IPS-15b (cell line): ENCODE results near the gene SHROOM4.

ENCODE experiments used
- H3K27me3 ChIP-seq: one replicate; pipeline ENCODE4 v1.6.1; 2013; ENCODE audit warnings: low read length; ENCODE audit not compliant: control insufficient read depth, insufficient read depth
- H3K36me3 ChIP-seq: one replicate; pipeline ENCODE4 v1.6.1; 2013; ENCODE audit warnings: low read length; ENCODE audit not compliant: control insufficient read depth, insufficient read depth
- H3K4me1 ChIP-seq: one replicate; pipeline ENCODE4 v1.6.1; 2013; ENCODE audit warnings: mild to moderate bottlenecking, low read length; ENCODE audit not compliant: control insufficient read depth, insufficient read depth
- H3K4me3 ChIP-seq: one replicate; pipeline ENCODE4 v1.5.1; 2013; ENCODE audit warnings: low read depth, low read length
- H3K9ac ChIP-seq: one replicate; pipeline ENCODE4 v1.6.1; 2013; ENCODE audit warnings: low read depth, mild to moderate bottlenecking, low read length
- H3K9me3 ChIP-seq: one replicate; pipeline ENCODE4 v1.6.1; 2013; ENCODE audit warnings: mild to moderate bottlenecking, low read length; ENCODE audit not compliant: control insufficient read depth, insufficient read depth

The SHROOM4 gene, protein sequence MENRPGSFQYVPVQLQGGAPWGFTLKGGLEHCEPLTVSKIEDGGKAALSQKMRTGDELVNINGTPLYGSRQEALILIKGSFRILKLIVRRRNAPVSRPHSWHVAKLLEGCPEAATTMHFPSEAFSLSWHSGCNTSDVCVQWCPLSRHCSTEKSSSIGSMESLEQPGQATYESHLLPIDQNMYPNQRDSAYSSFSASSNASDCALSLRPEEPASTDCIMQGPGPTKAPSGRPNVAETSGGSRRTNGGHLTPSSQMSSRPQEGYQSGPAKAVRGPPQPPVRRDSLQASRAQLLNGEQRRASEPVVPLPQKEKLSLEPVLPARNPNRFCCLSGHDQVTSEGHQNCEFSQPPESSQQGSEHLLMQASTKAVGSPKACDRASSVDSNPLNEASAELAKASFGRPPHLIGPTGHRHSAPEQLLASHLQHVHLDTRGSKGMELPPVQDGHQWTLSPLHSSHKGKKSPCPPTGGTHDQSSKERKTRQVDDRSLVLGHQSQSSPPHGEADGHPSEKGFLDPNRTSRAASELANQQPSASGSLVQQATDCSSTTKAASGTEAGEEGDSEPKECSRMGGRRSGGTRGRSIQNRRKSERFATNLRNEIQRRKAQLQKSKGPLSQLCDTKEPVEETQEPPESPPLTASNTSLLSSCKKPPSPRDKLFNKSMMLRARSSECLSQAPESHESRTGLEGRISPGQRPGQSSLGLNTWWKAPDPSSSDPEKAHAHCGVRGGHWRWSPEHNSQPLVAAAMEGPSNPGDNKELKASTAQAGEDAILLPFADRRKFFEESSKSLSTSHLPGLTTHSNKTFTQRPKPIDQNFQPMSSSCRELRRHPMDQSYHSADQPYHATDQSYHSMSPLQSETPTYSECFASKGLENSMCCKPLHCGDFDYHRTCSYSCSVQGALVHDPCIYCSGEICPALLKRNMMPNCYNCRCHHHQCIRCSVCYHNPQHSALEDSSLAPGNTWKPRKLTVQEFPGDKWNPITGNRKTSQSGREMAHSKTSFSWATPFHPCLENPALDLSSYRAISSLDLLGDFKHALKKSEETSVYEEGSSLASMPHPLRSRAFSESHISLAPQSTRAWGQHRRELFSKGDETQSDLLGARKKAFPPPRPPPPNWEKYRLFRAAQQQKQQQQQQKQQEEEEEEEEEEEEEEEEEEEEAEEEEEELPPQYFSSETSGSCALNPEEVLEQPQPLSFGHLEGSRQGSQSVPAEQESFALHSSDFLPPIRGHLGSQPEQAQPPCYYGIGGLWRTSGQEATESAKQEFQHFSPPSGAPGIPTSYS (N-terminal part only)

GRCh38 chrX:50813843-50814661 lies at the start of gene SHROOM4:
SHROOM4 (minus strand) TSS chrX:50814194; CDS start chrX:50814018, 176 bp downstream.
- peaks cover 2% of the 10 kb centered on the region for H3K4me1 ChIP-seq
- H3K4me3 ChIP-seq = peak within 1 kb of the TSS; percentile 62
- H3K9me3 ChIP-seq = no peaks in the 10 kb centered on the region
- no peaks in the 10 kb centered on the region for H3K36me3 ChIP-seq
- H3K27me3 ChIP-seq = no peaks in the 10 kb centered on the region
- peak within 1 kb of the TSS; percentile 24 for H3K9ac ChIP-seq

- Histone ChIP-seq H3K9me3 (peaks cover 3% of the 10 kb centered on the region), H3K27me3 (no peaks in the 10 kb centered on the region), H3K36me3 (no peaks in the 10 kb centered on the region), H3K4me1 (no peaks in the 10 kb centered on the region), H3K4me3 (no peak overlapping the region), H3K9ac (no peak overlapping the region)
Observed at GRCh38 chrX:50863471-50863870, 49.5 kb upstream of the SHROOM4 start.

GRCh38 chrX:50860518-50860917 lies 46.5 kb upstream of the SHROOM4 start:
- no peaks in the 10 kb centered on the region for H3K4me1 ChIP-seq
- no peak overlapping the region for H3K4me3 ChIP-seq
- H3K9ac ChIP-seq = no peak overlapping the region
- peaks cover 3% of the 10 kb centered on the region for H3K9me3 ChIP-seq
- H3K36me3 ChIP-seq = no peaks in the 10 kb centered on the region
- H3K27me3 ChIP-seq = no peaks in the 10 kb centered on the region

GRCh38 chrX:50858548-50858947 lies 44.6 kb upstream of the SHROOM4 start:
- Histone ChIP-seq H3K4me1 (no peaks in the 10 kb centered on the region), H3K9me3 (no peaks in the 10 kb centered on the region), H3K4me3 (no peak overlapping the region), H3K9ac (no peak overlapping the region), H3K36me3 (no peaks in the 10 kb centered on the region), H3K27me3 (no peaks in the 10 kb centered on the region)

- H3K27me3 ChIP-seq = no peaks in the 10 kb centered on the region
Observed at GRCh38 chrX:50853399-50853798, 39.4 kb upstream of the SHROOM4 start.

DNA sequence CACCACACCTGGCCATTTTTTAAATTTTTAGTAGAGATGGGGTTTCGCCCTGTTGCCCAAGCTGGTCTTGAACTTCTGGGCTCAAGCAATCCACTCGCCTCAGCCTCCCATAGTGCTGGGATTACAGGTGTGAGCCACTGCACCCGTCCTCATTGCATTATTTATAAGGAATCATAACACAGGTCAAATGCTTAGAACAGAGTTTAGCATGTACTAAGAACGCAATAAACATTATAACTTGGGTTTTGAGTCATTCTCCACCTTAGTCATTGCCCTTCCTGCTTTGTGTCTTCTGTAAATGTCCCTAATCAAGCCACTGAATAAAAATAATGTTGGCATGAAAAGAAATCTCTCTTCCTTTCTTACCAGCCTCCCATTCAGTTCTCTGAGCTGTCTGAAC lies 38.5 kb upstream of the SHROOM4 start:
- no peaks in the 10 kb centered on the region for H3K36me3 ChIP-seq
- H3K9me3 ChIP-seq = no peaks in the 10 kb centered on the region
- H3K27me3 ChIP-seq = no peaks in the 10 kb centered on the region
- H3K9ac ChIP-seq = no peak overlapping the region
- no peaks in the 10 kb centered on the region for H3K4me1 ChIP-seq
- no peak overlapping the region for H3K4me3 ChIP-seq

More at GRCh38 chrX:50853399-50853798, 39.4 kb upstream of the SHROOM4 start:
- Histone ChIP-seq H3K9ac (no peak overlapping the region), H3K9me3 (no peaks in the 10 kb centered on the region), H3K4me3 (no peak overlapping the region), H3K36me3 (no peaks in the 10 kb centered on the region), H3K4me1 (no peaks in the 10 kb centered on the region)

DNA sequence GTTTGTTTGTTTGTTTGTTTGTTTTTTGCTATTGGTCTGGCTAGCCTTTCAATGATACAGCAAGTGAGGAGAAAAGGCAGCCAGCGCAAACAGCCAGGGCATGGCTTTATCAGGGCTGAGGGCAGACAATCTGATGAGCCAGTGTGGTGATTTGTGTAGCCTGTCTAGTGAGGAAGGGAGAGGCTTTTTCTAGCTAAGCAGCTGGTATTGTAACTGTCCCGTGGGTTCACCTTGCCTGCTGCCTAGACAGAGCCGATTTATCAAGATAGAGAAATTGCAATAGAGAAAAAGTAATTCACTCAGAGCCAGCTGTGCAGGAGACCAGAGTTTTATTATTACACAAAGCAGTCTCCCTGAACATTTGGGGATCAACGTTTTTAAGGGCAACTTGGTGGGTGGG lies 28.2 kb upstream of the SHROOM4 start:
- Histone ChIP-seq H3K4me3 (no peak overlapping the region), H3K36me3 (no peaks in the 10 kb centered on the region), H3K27me3 (no peaks in the 10 kb centered on the region), H3K4me1 (no peaks in the 10 kb centered on the region), H3K9me3 (no peaks in the 10 kb centered on the region), H3K9ac (no peak overlapping the region)

GRCh38 chrX:50839730-50840129 lies 25.7 kb upstream of the SHROOM4 start:
- no peaks in the 10 kb centered on the region for H3K27me3 ChIP-seq
- H3K9ac ChIP-seq = no peak overlapping the region
- peaks cover 3% of the 10 kb centered on the region for H3K9me3 ChIP-seq
- H3K4me1 ChIP-seq = no peaks in the 10 kb centered on the region
- no peak overlapping the region for H3K4me3 ChIP-seq
- H3K36me3 ChIP-seq = no peaks in the 10 kb centered on the region

- Histone ChIP-seq H3K9ac (no peak overlapping the region), H3K4me3 (no peak overlapping the region), H3K27me3 (no peaks in the 10 kb centered on the region), H3K36me3 (no peaks in the 10 kb centered on the region), H3K9me3 (peaks cover 3% of the 10 kb centered on the region), H3K4me1 (no peaks in the 10 kb centered on the region)
Observed at GRCh38 chrX:50838820-50839600, 25.0 kb upstream of the SHROOM4 start.

DNA sequence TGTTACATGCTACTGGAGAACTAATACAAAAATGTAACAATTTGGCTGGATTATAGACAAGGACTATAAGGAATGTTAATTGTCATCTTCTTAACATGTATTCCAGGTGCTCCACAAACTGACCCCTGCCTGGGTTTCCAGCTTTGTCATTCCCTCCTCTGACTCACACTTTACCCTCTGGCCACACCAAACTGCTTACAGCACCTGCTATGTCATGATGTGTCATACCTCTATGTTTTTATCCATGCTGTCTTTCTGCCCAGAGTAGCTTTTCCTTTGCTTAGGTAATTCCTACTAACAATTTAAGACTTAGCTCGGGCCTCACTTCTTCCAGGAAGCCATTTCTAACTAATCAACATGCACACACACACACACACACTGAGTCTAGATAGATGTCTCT lies 14.0 kb upstream of the SHROOM4 start:
- no peaks in the 10 kb centered on the region for H3K36me3 ChIP-seq
- H3K9me3 ChIP-seq = no peaks in the 10 kb centered on the region
- H3K4me3 ChIP-seq = no peak overlapping the region
- H3K9ac ChIP-seq = no peak overlapping the region
- H3K27me3 ChIP-seq = no peaks in the 10 kb centered on the region
- H3K4me1 ChIP-seq = no peaks in the 10 kb centered on the region
